GM18909 (cell line): ENCODE data around the gene AGBL2.
A peak's percentile ranks its signal among the peaks of the same experiment; 100 is the strongest.
"Not testable (repeated sequence)": the region's sequence is repeated elsewhere in the genome, so short reads cannot be mapped to it uniquely, and the experiment has no call there.

ENCODE experiments used
- ATAC-seq: cut with Tn5 transposase; IDR thresholded peaks from one replicate; pipeline ENCODE4 v1.9.1; 2021; ENCODE audit warnings: mild to moderate bottlenecking; ENCODE audit not compliant: unreplicated experiment, poor library complexity

The AGBL2 gene

GRCh38 chr11:47715082-47715669, at the start of gene AGBL2:
Gene AGBL2, minus strand, starts transcription at chr11:47715369. Its CDS starts 719 bp downstream, at chr11:47714650.
- peak; percentile 96 for ATAC-seq

- not testable (repeated sequence) for ATAC-seq
These were observed 44.1 kb upstream of the AGBL2 start for GRCh38 chr11:47759291-47759690.

- ATAC-seq = no peak
These were observed 41.0 kb upstream of the AGBL2 start for GRCh38 chr11:47756208-47756607.

DNA sequence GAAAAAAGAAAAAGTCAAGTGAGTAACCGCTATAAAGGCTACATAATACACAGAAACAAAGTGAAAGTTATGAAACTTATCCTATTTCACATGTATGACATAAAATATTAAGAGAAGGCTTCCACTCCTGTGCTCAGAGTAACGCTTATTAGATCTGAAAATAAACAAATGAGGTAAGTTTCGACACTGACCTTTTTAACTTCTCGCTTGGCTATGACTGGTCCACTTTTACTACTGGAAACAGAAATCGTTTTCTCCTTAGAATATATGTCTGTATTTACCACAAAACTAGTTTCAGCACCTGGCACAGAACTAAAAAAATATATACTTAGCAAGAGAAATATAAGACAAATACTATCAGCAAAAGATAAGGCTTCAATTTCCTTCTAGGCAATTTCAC, 35.6 kb upstream of the AGBL2 start:
- no peak for ATAC-seq

GRCh38 chr11:47742494-47742893, 27.3 kb upstream of the AGBL2 start:
- ATAC-seq = not testable (repeated sequence)

DNA sequence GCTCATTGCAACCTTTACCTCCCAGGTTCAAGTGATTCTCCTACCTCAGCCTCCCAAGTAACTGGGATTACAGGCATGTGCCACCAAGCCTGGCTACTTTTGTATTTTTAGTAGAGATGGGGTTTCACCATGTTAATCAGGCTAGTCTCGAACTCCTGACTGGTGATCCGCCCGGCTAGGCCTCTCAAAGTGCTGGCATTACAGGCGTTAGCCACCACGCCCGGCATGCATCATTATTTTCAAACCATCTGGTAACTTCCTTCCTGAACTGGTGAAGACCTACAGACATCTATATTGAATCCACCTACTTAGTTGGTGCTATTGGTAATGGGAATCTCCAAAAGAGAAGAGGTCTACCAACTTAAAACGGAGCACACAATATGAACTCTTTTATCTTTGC, 22.6 kb upstream of the AGBL2 start:
- not testable (repeated sequence) for ATAC-seq

GRCh38 chr11:47732271-47732670, 17.1 kb upstream of the AGBL2 start:
- no peak for ATAC-seq

DNA sequence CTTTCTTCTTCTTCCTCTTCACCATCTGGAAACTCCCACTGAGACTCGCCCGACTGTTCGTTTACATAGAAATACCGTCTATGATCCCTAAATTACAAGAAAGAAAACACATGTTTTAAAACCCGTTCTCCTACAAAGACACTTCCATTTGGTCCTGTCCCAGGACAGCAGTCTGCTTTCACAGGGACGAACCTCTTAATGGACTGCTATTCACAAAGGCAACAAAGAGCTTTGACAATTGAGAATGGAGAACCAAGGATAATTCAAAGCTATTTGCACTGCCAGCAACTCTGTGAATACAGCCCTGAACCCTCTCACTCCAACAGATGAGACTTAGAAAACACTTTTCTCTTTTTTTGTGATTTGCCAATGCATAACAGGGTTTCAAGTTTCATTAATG, 16.3 kb upstream of the AGBL2 start:
- ATAC-seq = no peak

DNA sequence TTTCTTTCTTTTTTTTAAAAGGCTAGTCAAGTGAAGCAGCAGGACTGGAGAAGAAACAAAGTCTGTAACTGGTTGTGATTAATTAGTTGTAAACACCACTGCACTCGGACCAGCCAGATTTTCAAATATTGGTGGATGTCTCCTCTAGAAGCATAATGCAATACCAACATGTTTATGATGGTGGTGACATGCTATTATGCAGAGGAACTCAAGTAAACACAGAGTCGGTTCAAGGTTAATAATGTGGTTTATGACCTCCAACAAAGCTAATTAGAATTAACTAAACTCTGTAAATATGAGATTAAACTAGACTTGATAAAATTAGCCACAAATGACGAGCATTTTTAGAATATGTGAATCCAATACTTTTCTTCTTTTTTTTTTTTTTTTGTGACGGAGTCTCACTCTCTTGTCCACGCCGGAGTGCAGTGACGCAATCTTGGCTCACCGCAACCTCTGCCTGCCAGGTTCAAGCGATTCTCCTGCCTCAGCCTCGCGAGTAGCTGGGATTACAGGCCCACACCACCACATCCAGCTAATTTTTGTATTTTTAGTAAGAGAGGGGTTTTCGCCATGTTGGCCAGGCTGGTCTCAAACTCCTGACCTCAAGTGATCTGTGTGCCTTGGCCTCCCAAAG, 11.8 kb upstream of the AGBL2 start:
- no peak for ATAC-seq

- no peak for ATAC-seq
These were observed 10.9 kb upstream of the AGBL2 start for GRCh38 chr11:47726118-47726442.

- ATAC-seq = no peak
These were observed 10.4 kb upstream of the AGBL2 start for GRCh38 chr11:47725442-47726117.

- no peak for ATAC-seq
These were observed 9.0 kb upstream of the AGBL2 start for GRCh38 chr11:47724041-47724729.

DNA sequence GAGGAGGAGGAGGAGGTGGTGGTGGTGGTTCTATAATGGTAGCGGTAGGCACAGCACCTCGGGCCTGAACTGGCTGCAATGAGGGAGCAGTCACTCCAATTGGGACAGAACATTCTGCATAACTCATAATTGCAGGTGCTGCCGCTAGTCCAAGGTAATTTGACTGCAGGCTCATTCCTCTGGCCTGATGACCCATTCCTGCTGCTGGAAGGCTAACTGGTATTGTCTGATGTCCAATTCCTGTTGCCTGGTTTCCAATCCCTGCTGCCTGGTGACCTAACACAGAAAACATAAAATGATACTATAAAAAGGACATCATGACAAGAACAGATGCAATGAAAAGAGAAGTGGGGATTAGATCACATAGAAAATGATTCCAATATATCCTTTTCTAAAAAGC, 7.9 kb upstream of the AGBL2 start:
- ATAC-seq = no peak

- ATAC-seq = no peak
These were observed 5.5 kb upstream of the AGBL2 start for GRCh38 chr11:47720651-47721050.

DNA sequence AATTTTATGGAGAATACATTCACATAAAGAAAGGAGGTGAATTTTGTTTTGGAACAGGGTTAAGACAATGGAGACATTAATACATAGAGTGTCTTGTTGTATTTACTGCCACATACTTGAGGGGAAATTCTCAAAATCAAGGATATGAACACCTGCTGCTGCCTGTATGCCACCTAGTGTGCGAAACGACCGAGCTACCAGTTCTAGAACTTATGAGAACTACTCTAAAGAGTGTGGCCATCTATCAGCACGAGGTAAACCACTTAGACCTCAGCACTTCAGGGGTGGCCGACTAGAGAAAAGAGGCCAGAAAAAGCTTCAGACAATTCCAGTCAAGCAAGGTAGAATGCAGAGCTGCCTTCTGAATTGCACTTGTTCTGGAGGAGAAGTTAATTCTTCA, 1.5 kb upstream of the AGBL2 start:
- ATAC-seq = no peak

- ATAC-seq = no peak
These were observed 551 bp downstream of the AGBL2 start for GRCh38 chr11:47714554-47715081.

DNA sequence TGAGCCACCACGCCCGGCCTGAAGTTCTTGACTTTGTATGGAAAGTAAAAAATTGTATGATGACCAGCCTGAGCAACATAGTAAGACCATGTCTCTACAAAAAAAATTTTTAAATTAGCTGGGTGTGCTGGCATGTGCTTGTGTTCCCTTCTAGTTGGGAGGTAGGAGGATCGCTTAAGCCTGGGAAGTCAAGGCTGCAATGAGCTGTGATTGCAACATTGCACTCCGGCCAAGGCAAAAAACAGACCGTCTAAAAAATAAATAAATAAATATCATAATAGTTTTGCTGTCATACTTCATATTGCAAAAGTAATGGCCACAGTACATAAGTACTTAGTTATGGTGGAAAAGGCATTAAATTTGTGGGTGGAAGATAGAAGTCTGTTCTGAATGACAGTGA, 3.4 kb downstream of the AGBL2 start:
- no peak for ATAC-seq

GRCh38 chr11:47711225-47711624, 3.9 kb downstream of the AGBL2 start:
- ATAC-seq = no peak

- ATAC-seq = not testable (repeated sequence)
These were observed 7.8 kb downstream of the AGBL2 start for GRCh38 chr11:47707275-47707786.

DNA sequence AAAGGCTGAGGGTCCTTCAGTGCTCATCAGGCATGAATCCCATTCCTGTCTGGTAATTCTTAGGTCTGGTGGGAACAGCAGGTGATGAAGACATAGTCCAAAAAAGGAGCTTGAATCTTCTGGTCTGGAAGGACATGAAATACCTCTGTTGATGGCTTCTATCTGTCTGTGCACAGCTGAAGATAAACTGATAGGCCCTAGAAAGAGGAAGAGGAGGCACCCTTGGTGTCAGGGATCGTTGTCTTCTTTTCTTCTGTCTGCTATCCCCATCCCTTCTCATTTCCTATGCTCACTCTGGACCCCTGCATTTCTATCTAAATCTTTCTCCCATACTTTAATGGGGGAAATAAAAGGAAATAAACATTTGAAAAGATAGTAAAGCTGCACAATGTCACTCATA, 9.4 kb downstream of the AGBL2 start:
- ATAC-seq = no peak

DNA sequence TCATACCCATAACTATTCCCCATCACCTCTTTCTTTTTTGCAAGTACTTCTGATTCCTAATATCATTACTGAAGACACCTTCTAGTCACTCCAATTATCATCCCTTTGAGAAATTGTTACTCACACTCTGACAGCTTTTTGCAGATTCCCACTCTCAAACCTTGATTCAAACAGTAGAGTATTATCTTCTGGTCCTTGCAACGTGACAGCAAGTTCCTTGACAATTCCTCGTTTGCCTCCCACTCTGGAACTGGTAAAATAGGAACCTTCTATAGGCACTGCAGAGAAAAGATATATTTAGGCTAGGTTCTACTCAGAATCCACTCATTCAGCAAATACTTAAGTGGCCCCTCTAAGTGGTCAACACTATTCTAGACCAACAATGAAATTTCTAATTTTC, 23.2 kb downstream of the AGBL2 start:
- ATAC-seq = no peak
